ENCODE measurements around the gene CCR4. TPM values are rescaled to one million over a fixed set of nuclear protein-coding genes. Genes with fewer than 3 reads are reported as not detected.
"Not testable (repeated sequence)": the region's sequence is repeated elsewhere in the genome, so short reads cannot be mapped to it uniquely, and the experiment has no call there.

CCR4 gene
- total RNA-seq, 1 donor from 2014 or later = 0.92 TPM

DNA sequence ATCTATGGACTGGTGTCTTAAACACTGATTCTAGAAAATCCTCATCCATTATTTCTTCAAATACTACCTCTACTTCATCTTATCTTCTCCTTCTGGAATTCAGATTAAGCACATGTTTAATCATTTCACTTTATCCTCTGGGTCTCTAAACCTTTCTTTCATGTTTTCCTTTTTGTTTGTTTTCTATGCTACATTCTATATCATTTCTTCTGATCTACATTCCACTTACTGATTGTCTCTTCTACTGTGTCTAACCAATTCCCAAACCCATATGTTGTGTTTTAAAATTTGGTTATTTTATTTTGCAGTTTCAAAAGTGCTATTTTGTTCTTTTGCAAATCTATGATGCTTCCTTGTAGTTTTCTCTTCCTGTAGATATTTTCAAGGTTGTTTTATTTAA is 31.7 kb downstream of the CCR4 start:
- DNase-seq = no peak
- Histone ChIP-seq H3K36me3 (no peaks in the 10 kb centered on the region), H3K27ac (no peak overlapping the region), H3K4me3 (no peak overlapping the region), H3K4me1 (no peaks in the 10 kb centered on the region), H3K27me3 (ENCODE audit: low read depth) (no peaks in the 10 kb centered on the region), H3K9me3 (no peaks in the 10 kb centered on the region)
- intact Hi-C loops (cut with DNase I) = no loop called here
- no peak for ATAC-seq
- TF ChIP-seq, protein P1, sequence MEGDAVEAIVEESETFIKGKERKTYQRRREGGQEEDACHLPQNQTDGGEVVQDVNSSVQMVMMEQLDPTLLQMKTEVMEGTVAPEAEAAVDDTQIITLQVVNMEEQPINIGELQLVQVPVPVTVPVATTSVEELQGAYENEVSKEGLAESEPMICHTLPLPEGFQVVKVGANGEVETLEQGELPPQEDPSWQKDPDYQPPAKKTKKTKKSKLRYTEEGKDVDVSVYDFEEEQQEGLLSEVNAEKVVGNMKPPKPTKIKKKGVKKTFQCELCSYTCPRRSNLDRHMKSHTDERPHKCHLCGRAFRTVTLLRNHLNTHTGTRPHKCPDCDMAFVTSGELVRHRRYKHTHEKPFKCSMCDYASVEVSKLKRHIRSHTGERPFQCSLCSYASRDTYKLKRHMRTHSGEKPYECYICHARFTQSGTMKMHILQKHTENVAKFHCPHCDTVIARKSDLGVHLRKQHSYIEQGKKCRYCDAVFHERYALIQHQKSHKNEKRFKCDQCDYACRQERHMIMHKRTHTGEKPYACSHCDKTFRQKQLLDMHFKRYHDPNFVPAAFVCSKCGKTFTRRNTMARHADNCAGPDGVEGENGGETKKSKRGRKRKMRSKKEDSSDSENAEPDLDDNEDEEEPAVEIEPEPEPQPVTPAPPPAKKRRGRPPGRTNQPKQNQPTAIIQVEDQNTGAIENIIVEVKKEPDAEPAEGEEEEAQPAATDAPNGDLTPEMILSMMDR (IDR thresholded peaks at IDR 0.05) = no peak

DNA sequence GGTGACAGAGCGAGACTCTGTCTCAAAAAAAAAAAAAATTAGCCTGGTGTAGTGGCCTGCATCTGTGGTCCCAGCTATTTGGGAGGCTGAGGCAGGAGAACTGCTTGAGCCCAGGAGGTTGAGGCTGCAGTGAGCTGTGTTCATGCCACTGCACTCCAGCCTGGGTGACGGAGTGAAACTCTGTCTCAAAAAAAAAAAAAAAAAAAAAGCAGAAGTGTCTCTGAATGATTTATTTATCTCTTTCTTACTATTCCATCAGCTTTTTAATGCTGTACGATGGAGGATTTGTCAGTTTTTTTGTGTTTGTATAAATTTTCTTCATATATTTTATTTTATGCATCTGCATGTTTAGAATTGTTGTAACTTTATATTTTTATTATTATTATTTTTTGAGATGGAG is 33.5 kb downstream of the CCR4 start:
- DNase-seq; intact Hi-C loops (cut with DNase I); ATAC-seq; H3K27ac ChIP-seq; H3K27me3 ChIP-seq (ENCODE audit: low read depth); H3K4me1 ChIP-seq; H3K36me3 ChIP-seq; H3K9me3 ChIP-seq; H3K4me3 ChIP-seq: not testable (repeated sequence)

DNA sequence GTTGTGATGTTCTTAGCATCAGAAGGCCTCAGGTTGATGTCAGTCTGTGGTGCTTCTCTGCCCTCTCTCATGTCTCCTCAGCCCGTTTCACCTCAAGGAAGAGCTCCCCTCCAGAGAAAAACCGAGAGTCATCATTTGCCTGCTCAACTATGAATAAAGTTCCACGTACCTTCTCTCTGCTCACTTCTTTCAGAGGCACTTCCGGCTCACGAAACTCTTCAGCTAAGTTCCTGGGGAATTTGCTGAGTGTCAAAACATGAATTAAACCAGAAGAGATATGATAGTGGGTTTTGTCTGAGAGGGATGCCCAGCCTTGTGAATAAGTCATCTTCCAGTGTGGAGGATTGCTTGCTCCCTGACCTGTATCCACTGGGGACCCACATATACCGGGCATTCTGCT is 37.7 kb downstream of the CCR4 start:
- H3K9me3 ChIP-seq = no peaks in the 10 kb centered on the region
- TF ChIP-seq, protein P1 (IDR thresholded peaks at IDR 0.05) = no peak
- H3K4me1 ChIP-seq = no peaks in the 10 kb centered on the region
- DNase-seq (no peak), ATAC-seq (no peak)
- no peaks in the 10 kb centered on the region for H3K27me3 ChIP-seq (ENCODE audit: low read depth)
- no peak overlapping the region for H3K4me3 ChIP-seq
- H3K36me3 ChIP-seq = no peaks in the 10 kb centered on the region
- intact Hi-C loops (cut with DNase I) = no loop called here
- H3K27ac ChIP-seq = no peak overlapping the region

DNA sequence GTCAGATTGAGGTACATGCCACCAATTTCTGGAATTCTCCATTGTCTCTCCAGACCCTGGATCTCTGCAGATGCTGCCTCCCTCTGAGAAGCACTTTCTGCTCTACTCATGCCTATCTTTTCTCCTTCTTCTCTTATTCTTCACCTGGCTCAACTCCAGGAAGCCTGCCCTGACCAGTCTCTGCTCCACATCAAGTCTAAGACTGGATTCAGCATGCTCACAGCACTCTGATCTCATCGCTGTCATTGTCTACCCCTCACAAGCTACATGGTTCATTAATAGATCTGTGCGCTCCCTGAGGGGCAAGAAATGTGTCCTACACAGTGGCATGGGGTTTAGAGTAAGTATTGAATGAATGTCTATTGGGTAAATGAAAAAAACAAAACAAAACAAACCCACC is 38.7 kb downstream of the CCR4 start:
- H3K9me3 ChIP-seq = no peaks in the 10 kb centered on the region
- no peaks in the 10 kb centered on the region for H3K27me3 ChIP-seq (ENCODE audit: low read depth)
- intact Hi-C loops (cut with DNase I) = no loop called here
- ATAC-seq = no peak
- H3K27ac ChIP-seq = no peak overlapping the region
- H3K4me3 ChIP-seq = no peak overlapping the region
- no peaks in the 10 kb centered on the region for H3K4me1 ChIP-seq
- DNase-seq = no peak
- TF ChIP-seq, protein P1 (IDR thresholded peaks at IDR 0.05) = no peak
- H3K36me3 ChIP-seq = no peaks in the 10 kb centered on the region

DNA sequence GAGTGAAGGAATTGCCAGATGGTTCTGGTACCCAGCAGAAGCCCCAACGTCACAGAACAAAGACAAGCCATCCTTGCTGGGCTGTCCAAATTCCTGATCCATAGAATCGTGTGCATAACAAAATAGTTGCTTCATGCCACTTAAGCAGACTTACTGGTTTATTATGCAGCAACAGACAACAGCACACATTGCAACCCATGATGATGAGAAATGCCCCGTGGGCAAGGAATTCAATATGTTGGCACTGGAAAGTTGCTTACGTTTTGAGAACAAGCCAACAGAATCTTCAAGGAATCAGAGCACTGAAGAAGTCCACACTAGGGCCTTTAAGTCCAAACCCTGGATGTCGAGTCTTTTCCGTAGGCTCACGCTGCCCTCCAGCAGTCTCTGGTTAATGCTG is 40.3 kb downstream of the CCR4 start:
- TF ChIP-seq, protein P1 (IDR thresholded peaks at IDR 0.05) = no peak
- ATAC-seq (no peak), DNase-seq (no peak)
- Histone ChIP-seq H3K27me3 (ENCODE audit: low read depth) (no peaks in the 10 kb centered on the region), H3K27ac (no peak overlapping the region), H3K4me3 (no peak overlapping the region), H3K4me1 (no peaks in the 10 kb centered on the region), H3K36me3 (peaks cover 10% of the 10 kb centered on the region), H3K9me3 (no peaks in the 10 kb centered on the region)
- intact Hi-C loops (cut with DNase I) = no loop called here

DNA sequence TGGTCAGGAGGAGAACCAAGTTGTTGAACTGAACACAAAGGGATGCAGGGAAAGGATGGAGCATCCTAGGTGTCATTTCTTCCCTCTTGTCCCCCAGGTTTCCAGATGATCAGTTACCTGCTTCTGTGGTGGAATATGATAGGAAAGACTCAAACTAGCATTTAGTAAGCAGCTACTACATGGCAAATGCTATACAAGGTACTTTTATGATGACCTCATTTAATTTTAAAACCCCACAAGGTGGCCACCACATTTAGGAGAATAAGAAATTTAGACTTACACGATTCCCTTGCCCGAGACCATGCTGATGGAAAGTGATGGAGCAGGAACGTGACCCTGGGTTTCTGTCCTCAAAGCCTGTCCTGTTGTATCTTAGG is 40.9 kb downstream of the CCR4 start:
- intact Hi-C loops (cut with DNase I) = no loop called here
- Histone ChIP-seq H3K4me3 (no peak overlapping the region), H3K4me1 (no peaks in the 10 kb centered on the region), H3K27me3 (ENCODE audit: low read depth) (no peaks in the 10 kb centered on the region), H3K27ac (no peak overlapping the region), H3K9me3 (no peaks in the 10 kb centered on the region), H3K36me3 (peaks cover 15% of the 10 kb centered on the region)
- DNase-seq = no peak
- ATAC-seq = no peak
- TF ChIP-seq, protein P1 (IDR thresholded peaks at IDR 0.05) = no peak
